Erythroblast (primary cell): Measurements from ENCODE around the gene DENND6A.
A peak's percentile ranks its signal among the peaks of the same experiment; 100 is the strongest.
"Not testable (repeated sequence)": the region's sequence is repeated elsewhere in the genome, so short reads cannot be mapped to it uniquely, and the experiment has no call there.

Source experiments
- DNase-seq, 2 experiments: peaks; one replicate each; lab custom pipeline; 2025; lab: John Stamatoyannopoulos, UW
- GATA1 ChIP-seq: IDR thresholded peaks from 2 replicates; pipeline ENCODE4 v1.6.1; 2011; ENCODE audit warnings: low read depth, mild to moderate bottlenecking, control low read depth, low read length, moderate library complexity
- POLR2A ChIP-seq: IDR thresholded peaks from 2 replicates; pipeline ENCODE4 v1.6.1; 2011; ENCODE audit warnings: mild to moderate bottlenecking, low read length

DENND6A gene

GRCh38 chr3:57673156-57673555, 19.7 kb downstream of the DENND6A start:
- DNase-seq: no peak
- TF ChIP-seq GATA1 (no peak), POLR2A (no peak)

- TF ChIP-seq POLR2A (no peak), GATA1 (no peak)
- no peak for DNase-seq
Observed at GRCh38 chr3:57670543-57670942, 22.3 kb downstream of the DENND6A start.

GRCh38 chr3:57661404-57661803, 31.5 kb downstream of the DENND6A start:
- TF ChIP-seq POLR2A (no peak), GATA1 (no peak)
- peak in 1 of 2 experiments; percentile 10 for DNase-seq

GRCh38 chr3:57659806-57660439, 33.0 kb downstream of the DENND6A start:
- TF ChIP-seq GATA1 (no peak), POLR2A (no peak)
- DNase-seq: peak in 1 of 2 experiments; percentile 8

GRCh38 chr3:57659004-57659673, 33.7 kb downstream of the DENND6A start:
- DNase-seq: no peak
- no peak for TF ChIP-seq GATA1
- no peak for TF ChIP-seq POLR2A

- DNase-seq: no peak
- TF ChIP-seq POLR2A (no peak), GATA1 (no peak)
Observed at GRCh38 chr3:57658536-57658935, 34.3 kb downstream of the DENND6A start.

GRCh38 chr3:57655727-57656126, 37.1 kb downstream of the DENND6A start:
- DNase-seq: no peak
- TF ChIP-seq GATA1 (no peak), POLR2A (no peak)

- DNase-seq: no peak
- TF ChIP-seq GATA1 (no peak), POLR2A (no peak)
Observed at GRCh38 chr3:57654267-57654666, 38.6 kb downstream of the DENND6A start.

GRCh38 chr3:57652203-57652602, 40.7 kb downstream of the DENND6A start:
- DNase-seq: no peak
- TF ChIP-seq POLR2A: no peak

- TF ChIP-seq POLR2A: no peak
- TF ChIP-seq GATA1: no peak
- DNase-seq: no peak
Observed at GRCh38 chr3:57647292-57647940, 45.5 kb downstream of the DENND6A start.

- TF ChIP-seq GATA1: no peak
- TF ChIP-seq POLR2A: no peak
- DNase-seq: peak; percentile 8 to 29
Observed at GRCh38 chr3:57646723-57647122, 46.2 kb downstream of the DENND6A start.

- no peak for TF ChIP-seq POLR2A
- no peak for TF ChIP-seq GATA1
Observed at GRCh38 chr3:57644740-57645139, 48.1 kb downstream of the DENND6A start.

GRCh38 chr3:57637391-57637790, 55.5 kb downstream of the DENND6A start:
- TF ChIP-seq GATA1: no peak
- no peak for TF ChIP-seq POLR2A
- no peak for DNase-seq

More at GRCh38 chr3:57644740-57645139, 48.1 kb downstream of the DENND6A start:
- DNase-seq: no peak

GRCh38 chr3:57634259-57634658, 58.6 kb downstream of the DENND6A start:
- DNase-seq: not testable (repeated sequence)

- no peak for TF ChIP-seq POLR2A
- TF ChIP-seq GATA1: no peak
- DNase-seq: no peak
Observed at GRCh38 chr3:57627976-57628375, 64.9 kb downstream of the DENND6A start.
